GM18511 (cell line): ENCODE data around the gene ZNF101.
"Not testable (repeated sequence)": the region's sequence is repeated elsewhere in the genome, so short reads cannot be mapped to it uniquely, and the experiment has no call there.

ENCODE experiments used
- ATAC-seq: cut with Tn5 transposase; IDR thresholded peaks from one replicate; pipeline ENCODE4 v1.9.1; 2021; ENCODE audit warnings: mild to moderate bottlenecking, moderate library complexity; ENCODE audit not compliant: unreplicated experiment

Gene ZNF101

DNA sequence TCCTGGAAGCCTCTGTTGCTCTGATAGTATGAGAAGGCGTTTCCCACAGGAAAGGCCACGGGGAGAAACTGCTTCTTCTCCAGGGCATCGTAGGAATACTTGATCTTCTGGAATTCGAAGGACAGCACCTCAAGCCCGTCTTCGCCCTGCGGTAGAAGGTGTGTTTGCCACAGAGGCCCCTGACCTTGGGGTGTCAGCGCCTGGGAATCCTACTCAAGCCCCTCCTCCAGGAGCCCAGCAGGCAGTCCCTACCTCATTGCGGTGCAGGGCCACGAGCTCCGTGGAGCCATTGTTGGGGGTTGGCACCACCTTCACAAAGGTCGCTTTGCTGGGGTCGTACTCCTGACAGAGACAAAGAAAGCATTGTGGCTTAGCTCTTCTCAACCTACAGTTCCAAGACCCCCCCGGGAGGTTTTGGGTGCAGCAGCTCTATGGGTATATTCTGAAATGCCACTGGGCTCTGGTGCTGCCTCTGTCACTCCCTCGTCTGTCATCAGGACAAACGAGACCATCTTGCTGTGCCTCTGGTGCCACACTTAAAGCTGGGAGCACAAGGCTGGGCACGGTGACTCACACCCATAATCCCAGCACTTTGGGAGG, 8.9 kb upstream of the ZNF101 start:
- no peak for ATAC-seq

GRCh38 chr19:19661141-19661674, 7.4 kb upstream of the ZNF101 start:
- ATAC-seq = no peak

DNA sequence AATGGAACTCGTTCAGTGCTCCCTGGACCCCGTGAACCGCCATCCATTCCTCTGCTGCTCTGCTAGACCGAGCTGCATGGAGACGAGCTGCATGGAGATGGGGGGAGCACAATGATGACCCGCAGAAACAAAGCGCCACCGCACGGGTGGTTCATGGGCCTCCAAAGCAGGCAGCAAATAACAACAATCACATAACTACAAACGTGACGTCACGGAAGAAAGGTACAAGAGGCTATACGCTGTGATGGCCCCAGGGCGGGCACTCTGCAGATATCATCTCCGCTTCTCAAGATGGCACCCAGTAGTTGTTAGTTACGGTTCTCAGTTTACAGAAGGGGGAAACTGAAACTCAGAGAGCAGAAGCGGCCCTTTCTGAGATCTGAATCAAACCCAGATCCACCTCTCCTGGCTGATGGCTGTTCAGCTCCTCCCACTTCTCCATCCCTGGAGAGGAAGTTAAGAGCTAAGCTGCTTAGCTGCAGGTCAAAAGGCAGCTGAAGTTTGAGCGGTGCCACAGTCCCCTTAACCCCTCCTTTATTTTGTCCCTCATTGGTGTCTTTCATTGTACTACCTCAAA, 6.9 kb upstream of the ZNF101 start:
- ATAC-seq = peak; percentile 51

GRCh38 chr19:19662344-19662743, 6.3 kb upstream of the ZNF101 start:
- ATAC-seq = no peak

- ATAC-seq = no peak
Observed at GRCh38 chr19:19662871-19663255, 5.8 kb upstream of the ZNF101 start.

DNA sequence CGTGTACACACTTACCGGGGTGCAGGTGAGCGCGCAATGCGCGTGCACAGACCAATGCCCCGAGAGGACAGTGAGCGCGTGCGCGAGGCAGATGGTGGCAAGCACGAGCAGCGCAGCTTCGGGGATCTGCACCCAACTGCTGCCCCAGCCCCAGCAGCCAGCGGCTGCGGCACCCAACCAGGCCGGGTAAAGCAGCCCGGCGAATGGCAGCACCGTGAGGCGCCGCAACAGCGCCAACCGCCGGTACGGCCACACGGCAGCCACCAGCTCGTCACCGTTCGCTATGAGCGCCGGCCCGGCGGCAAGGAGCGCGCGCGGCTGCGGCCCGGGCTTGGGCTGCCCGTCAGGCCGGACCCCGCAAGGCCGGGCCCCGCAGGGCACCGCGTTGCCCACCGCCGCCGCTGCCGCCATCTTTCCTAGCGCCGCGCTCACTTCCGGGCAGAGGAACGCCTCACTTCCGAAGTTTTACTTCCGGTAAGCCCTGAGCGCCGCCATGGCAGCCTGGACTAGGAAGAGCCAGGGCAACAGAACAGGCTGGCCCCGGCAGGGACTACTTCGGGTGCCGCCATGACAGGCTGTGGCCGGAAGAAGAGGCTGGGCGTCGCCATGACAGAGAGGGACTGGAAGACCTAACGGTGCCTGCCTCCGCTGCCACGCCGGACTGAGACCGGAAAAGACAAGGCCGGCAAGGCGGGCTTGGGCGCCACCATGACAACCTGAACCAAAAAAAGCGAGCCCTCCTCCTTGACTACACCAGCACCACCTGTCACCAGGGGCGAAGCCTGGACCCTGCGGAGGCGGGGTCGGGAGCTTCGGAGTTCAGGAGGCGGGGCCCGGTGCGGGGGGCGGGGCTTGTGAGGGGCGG, 5.2 kb upstream of the ZNF101 start, which contains the start of gene ATP13A1:
TSS of gene ATP13A1 (minus strand) at position 421 of the 865 bp plus-strand sequence. CDS start at position 411, 10 bp downstream.
- ATAC-seq = peak; percentile 73

DNA sequence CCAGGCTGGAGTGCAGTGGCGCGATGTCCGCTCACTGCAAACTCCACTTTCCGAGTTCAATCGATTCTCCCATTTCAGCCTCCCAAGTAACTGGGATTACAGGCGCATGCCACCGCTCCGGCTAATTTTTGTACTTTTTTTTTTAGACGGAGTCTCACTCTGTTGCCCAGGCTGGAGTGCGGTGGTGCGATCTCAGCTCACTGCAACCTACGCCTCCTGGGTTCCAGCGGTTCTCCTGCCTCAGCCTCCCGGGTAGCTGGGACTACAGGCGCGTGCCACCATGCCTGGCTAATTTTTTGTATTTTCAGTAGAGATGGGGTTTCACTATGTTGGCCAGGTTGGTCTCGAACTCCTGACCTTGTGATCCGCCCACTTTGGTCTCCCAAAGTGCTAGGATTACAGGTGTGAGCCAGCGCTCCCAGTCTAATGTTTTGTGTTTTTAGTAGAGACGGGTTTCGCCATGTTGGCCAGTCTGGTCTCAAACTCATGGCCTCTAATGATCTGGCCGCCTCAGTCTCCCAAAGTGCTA, 3.2 kb upstream of the ZNF101 start:
- not testable (repeated sequence) for ATAC-seq

- no peak for ATAC-seq
Observed at GRCh38 chr19:19670070-19670551, 1.5 kb downstream of the ZNF101 start.

GRCh38 chr19:19672816-19673215, 4.2 kb downstream of the ZNF101 start:
- no peak for ATAC-seq

DNA sequence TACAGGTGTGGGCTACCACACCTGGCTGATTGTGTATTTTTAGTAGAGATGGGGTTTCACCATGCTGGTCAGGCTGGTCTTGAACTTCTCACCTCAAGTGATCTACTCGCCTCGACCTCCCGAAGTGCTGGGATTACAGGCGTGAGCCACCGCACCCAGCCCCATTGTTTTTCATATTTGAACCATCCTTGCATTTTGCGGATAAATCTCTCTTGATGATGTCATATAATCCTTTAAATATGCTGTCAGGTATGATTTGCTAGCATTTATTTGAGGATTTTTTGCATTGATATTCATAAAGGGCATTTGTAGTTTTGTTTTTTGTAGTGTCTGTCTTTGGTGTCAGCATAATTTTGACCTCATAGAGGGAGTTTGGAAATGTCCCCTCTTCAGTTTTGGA, 5.7 kb downstream of the ZNF101 start:
- no peak for ATAC-seq

- no peak for ATAC-seq
Observed at GRCh38 chr19:19677579-19677978, 8.9 kb downstream of the ZNF101 start.

- no peak for ATAC-seq
Observed at GRCh38 chr19:19679176-19680073, 10.8 kb downstream of the ZNF101 start.

GRCh38 chr19:19686119-19686518, 17.5 kb downstream of the ZNF101 start:
- not testable (repeated sequence) for ATAC-seq

DNA sequence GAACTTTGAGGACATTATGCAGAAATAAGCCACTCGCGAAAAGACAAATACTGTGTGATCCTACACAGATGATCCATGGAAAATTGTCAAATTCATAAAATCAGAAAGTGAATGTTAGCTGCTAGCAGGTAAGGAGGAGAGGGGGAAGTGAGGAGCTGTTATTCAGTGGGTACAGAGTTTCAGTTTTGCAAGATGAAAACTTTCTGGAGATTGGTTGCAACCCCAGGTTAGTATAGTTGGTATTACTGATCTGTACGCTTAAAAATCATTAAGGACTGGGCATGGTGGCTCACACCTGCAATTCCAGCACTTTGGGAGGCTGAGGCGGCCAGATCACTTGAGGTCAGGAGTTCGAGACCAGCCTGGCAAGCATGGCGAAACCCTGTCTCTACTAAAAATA, 17.9 kb downstream of the ZNF101 start:
- no peak for ATAC-seq

DNA sequence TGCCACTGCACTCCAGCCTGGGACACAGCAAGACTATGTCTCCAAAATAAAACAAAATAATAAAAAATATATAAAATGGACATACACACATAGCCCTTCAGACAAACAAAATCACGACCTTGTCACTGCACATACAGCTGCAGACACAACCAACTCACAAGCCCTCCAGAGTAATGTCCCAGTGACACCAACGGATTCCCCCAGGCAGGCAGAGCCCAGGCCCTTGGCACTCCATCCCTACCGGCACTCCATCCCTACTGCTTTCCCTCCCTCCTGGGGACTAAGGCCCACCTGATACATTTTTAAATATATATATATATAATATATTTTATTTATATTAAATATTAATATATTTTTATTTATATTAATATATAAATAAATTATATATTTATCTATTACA, 18.5 kb downstream of the ZNF101 start:
- no peak for ATAC-seq

DNA sequence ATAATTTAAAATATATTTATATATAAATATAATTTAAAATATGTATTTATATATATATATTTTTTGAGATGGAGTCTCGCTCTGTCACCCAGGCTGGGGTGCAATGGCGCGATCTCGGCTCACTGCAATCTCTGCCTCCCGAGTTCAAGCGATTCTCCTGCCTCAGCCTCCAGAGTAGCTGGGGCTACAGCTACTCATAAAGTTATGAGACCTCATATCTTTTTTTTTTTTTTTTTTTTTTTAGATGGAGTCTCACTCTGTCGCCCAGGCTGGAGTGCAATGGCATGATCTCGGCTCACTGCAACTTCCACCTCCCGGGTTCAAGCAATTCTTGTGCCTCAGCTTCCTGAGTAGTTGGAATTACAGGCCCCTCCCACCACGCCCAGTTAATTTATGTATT, 20.4 kb downstream of the ZNF101 start:
- ATAC-seq = not testable (repeated sequence)

DNA sequence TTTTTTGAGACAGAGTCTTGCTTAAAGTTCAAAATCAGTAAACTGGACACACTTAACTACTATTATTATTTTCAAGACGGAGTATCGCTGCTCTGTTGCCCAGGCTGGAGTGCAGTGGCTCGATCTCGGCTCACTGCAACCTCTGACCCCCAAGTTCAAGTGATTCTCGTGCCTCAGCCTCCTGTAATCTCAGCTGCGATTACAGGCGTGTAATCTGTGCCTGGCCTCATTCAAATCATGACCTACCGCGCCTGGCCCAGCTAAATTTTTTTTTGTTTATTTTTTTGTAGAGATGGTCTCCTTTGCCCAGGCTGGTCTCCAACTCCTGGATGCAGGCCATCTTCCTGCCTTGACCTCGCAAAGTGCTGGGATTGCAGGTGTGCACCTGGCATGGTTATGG, 23.0 kb downstream of the ZNF101 start:
- no peak for ATAC-seq

- no peak for ATAC-seq
Observed at GRCh38 chr19:19696386-19696785, 27.7 kb downstream of the ZNF101 start.

DNA sequence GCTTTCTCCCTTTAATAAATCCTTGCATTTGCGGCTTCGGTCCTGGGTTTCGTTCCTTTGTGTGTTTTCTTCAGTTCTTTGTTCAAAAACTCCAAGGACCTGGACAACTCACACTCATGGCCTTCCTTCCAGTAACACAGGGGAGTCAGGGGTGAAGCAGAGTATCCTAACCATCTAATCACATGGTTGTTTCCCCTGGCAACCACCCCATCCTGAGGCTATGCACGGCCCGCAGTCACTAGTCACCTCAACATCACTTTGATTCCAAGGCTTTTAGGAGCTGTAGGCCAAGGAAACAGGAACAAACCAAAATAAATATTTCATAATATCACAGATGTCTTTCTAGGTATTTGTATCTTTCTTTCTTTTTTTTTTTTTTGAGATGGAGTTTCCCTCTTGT, 28.9 kb downstream of the ZNF101 start:
- no peak for ATAC-seq

DNA sequence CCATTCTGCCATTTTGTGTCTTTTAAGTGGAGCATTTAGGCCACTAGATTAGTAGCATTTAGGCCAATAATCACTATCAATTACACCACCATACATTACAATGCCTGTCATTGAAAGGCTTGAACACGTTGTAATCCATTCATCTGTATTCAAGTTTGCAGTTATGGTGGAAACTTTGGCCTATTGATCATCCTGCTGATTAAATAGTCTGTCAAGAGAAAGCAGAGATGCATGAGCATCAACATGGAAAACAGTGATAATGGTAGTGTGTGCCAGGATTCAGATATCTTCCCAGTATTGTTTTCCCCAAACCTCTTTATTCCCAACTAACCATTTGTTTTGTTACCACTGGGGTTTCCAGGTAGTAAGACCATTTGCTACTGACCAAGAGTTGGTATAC, 31.9 kb downstream of the ZNF101 start:
- not testable (repeated sequence) for ATAC-seq
